ENCODE results near the gene PLCH1. TPM values are rescaled to one million over a fixed set of nuclear protein-coding genes. Genes with fewer than 3 reads are reported as not detected.

PLCH1 gene
- total and polyA plus RNA-seq, 2 experiments from 2014 or later: 2.6 to 5.8 TPM

DNA sequence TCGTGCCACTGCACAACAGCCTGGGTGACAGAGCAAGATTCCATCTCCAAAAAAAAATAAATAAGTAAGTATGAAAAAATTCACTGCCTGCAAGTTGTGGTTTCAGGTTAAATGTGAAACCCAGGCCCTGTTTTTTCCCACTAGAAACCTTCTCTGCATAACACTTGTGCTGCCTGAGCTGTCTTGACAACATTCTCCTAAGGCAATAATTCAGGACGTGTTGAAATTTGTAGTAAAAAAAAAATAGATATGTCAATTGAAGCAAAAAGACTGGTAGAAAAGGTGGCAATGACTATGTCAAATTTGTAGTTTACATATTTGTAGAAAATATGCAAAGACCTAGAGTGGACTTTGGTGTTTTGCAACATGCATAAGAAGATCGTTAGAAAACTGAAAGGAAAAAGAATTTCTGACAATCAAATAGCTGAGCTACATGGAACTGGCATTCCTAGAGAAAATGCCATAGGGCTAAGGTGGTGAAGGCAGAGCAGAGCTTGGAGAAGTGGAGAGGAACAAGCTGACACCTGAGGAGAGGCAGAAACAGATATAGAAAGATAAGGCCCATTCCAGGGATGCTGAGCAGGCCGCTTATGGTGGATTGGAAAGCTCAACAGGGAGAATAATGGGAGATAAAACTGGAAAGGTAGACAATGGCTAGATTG, 150.2 kb downstream of the PLCH1 start:
- no peak for DNase-seq (ENCODE audit: low spot score)
- peak overlapping the region; percentile 2 for H3K4me2 ChIP-seq
- H3K36me3 ChIP-seq (replicated peaks; ENCODE audit: insufficient read depth, low read depth): no peaks in the 10 kb centered on the region
- H3K79me2 ChIP-seq: no peaks in the 10 kb centered on the region
- no peaks in the 10 kb centered on the region for H3K27me3 ChIP-seq
- no peaks in the 10 kb centered on the region for H3K9me2 ChIP-seq (replicated peaks; ENCODE audit: insufficient read depth)
- H3K9me3 ChIP-seq (ENCODE audit: low read depth): no peaks in the 10 kb centered on the region
- H3K4me1 ChIP-seq (ENCODE audit: insufficient read depth): no peaks in the 10 kb centered on the region
- WGBS (ENCODE audit: low lambda C conversion rate, missing lambda C conversion rate): 70% methylated on average over 4 of the region's 4 CpGs
- H2AFZ ChIP-seq: no peak overlapping the region
- peak overlapping the region; percentile 54 for H3K27ac ChIP-seq
- no peak overlapping the region for H3K4me3 ChIP-seq
- H4K20me1 ChIP-seq (ENCODE audit: insufficient read depth, poor library complexity, severe bottlenecking): no peaks in the 10 kb centered on the region
- TF ChIP-seq CTCF (IDR thresholded peaks at IDR 0.05; ENCODE audit: poor library complexity): no peak
- no peak for TF ChIP-seq EZH2 (IDR thresholded peaks at IDR 0.05; ENCODE audit: borderline replicate concordance)
- TF ChIP-seq EZH2phosphoT487 (IDR thresholded peaks at IDR 0.05; ENCODE audit: low read depth, severe bottlenecking, unreplicated experiment): no peak

DNA sequence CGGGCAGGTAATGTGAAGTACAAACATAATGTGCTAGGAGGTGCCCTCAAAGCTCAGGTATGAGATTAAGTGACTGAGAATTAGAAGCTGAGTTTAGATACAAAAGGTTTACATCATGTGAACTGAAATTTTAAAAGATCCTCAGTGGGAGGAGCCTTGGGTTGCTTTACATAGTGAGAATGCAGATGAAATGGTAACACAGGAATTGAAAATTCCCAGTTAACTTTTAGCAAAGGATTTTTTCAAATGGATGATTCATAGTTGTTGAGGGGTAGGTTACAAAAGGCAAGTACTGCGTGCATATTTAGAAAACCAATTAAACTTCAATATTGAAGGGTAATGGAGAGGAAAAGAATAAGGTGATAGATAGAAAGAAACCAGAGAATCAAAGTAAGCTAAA, 157.3 kb downstream of the PLCH1 start:
- Histone ChIP-seq H3K4me2 (no peak overlapping the region), H3K36me3 (replicated peaks; ENCODE audit: insufficient read depth, low read depth) (no peaks in the 10 kb centered on the region), H4K20me1 (ENCODE audit: insufficient read depth, poor library complexity, severe bottlenecking) (no peaks in the 10 kb centered on the region), H3K9me2 (replicated peaks; ENCODE audit: insufficient read depth) (no peaks in the 10 kb centered on the region), H3K79me2 (no peaks in the 10 kb centered on the region), H3K4me1 (ENCODE audit: insufficient read depth) (no peaks in the 10 kb centered on the region), H3K9me3 (ENCODE audit: low read depth) (no peaks in the 10 kb centered on the region), H3K27ac (no peak overlapping the region), H3K4me3 (no peak overlapping the region), H2AFZ (no peak overlapping the region), H3K27me3 (no peaks in the 10 kb centered on the region)
- TF ChIP-seq EZH2 (IDR thresholded peaks at IDR 0.05; ENCODE audit: borderline replicate concordance) (no peak), CTCF (IDR thresholded peaks at IDR 0.05; ENCODE audit: poor library complexity) (no peak), EZH2phosphoT487 (IDR thresholded peaks at IDR 0.05; ENCODE audit: low read depth, severe bottlenecking, unreplicated experiment) (no peak)
- WGBS (ENCODE audit: low lambda C conversion rate, missing lambda C conversion rate): 99% methylated on average over 2 of the region's 2 CpGs
- DNase-seq (ENCODE audit: low spot score): no peak

DNA sequence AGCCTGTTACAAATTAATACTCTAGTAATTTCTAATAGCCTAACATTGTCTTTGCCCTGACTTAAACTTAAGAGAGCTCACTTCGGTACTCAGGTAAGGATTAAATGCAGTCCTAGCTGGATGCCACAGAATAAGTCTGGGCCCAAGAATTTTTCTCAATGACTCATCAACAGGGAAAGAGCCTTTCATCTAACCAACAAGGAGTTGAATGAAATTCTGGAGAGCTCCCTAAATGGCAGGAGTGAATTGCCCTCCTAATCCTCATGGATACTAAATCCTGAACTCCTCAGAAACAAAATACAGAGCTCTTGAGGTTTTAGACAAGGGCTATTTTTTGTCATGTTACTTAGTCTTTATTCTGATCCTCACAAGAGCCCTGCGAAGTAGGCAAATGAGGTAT, 159.5 kb downstream of the PLCH1 start:
- no peaks in the 10 kb centered on the region for H4K20me1 ChIP-seq (ENCODE audit: insufficient read depth, poor library complexity, severe bottlenecking)
- TF ChIP-seq EZH2 (IDR thresholded peaks at IDR 0.05; ENCODE audit: borderline replicate concordance): no peak
- TF ChIP-seq CTCF (IDR thresholded peaks at IDR 0.05; ENCODE audit: poor library complexity): no peak
- TF ChIP-seq EZH2phosphoT487 (IDR thresholded peaks at IDR 0.05; ENCODE audit: low read depth, severe bottlenecking, unreplicated experiment): no peak
- 75% methylated on average over 2 of the region's 2 CpGs for WGBS (ENCODE audit: low lambda C conversion rate, missing lambda C conversion rate)

More for the DNA sequence above, 159.5 kb downstream of the PLCH1 start:
- DNase-seq (ENCODE audit: low spot score): no peak
- no peak overlapping the region for H3K27ac ChIP-seq
- no peaks in the 10 kb centered on the region for H3K36me3 ChIP-seq (replicated peaks; ENCODE audit: insufficient read depth, low read depth)
- no peak overlapping the region for H2AFZ ChIP-seq
- H3K4me1 ChIP-seq (ENCODE audit: insufficient read depth): no peaks in the 10 kb centered on the region
- no peaks in the 10 kb centered on the region for H3K27me3 ChIP-seq
- H3K9me3 ChIP-seq (ENCODE audit: low read depth): no peaks in the 10 kb centered on the region
- no peak overlapping the region for H3K4me3 ChIP-seq
- no peaks in the 10 kb centered on the region for H3K79me2 ChIP-seq
- no peak overlapping the region for H3K4me2 ChIP-seq
- H3K9me2 ChIP-seq (replicated peaks; ENCODE audit: insufficient read depth): no peaks in the 10 kb centered on the region

Measured in hepatocyte (in vitro differentiated cells).